Hematopoietic multipotent progenitor cell treated with erythropoietin and hydrocortisone succinate and interleukin-3 and kit ligand, for 8 days (in vitro differentiated cells): Measurements from ENCODE around the gene REC8.

ENCODE experiments used
- DNase-seq: peaks from one replicate; pipeline ENCODE4 v3.0.0-alpha.2; 2015

Gene REC8

DNA sequence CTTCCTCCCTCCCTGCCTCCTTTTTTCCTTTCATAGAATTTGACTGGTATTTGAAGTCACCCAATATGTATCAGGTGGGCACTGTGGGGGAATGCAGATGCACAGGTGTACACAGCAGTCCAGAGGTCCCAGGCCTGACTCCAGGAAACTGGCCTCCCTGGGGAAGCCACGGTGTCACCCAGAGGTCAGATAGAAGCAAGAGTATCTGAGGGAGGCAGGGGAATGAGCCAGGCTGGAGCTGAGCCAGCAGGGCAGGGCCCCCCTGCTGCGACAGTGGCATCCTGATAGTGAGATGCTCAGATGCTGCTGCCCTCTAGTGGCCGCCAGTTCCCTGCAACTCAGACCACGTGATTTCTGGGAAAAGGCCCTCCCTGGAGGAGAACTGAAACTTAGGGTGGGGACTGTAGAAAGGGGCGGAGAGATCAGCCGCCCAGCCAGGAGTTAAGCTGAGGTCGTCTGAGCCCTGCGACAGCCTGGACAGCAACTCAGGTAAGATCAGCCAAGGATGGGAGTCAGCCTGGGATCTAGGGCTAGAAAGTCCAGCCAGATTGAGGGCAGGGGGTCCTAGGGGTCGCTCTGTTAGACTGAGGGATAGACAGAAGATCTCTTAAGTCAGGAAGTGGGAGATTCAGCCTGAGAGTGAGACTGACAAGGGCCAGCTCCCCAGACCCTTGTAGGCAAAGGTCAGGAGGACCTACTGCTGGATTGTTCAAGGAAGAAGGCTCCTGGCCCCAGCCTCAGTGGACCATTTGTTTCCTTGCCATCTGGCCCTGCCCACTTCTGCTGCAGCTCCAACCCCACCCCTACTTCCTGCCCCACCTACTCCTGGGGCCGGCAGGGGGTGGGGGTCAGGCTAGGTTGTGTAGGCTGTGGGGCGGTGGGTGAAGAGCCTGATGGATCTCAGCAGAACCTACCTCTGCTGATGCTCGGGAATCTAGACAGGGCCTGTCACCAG is 10.8 kb upstream of the REC8 start, which contains the start of gene IRF9:
Gene IRF9, plus strand, starts transcription at position 416 of the 955 bp plus-strand sequence. CDS start 880 bp downstream, outside the sequence.
- peak; percentile 98 for DNase-seq

DNA sequence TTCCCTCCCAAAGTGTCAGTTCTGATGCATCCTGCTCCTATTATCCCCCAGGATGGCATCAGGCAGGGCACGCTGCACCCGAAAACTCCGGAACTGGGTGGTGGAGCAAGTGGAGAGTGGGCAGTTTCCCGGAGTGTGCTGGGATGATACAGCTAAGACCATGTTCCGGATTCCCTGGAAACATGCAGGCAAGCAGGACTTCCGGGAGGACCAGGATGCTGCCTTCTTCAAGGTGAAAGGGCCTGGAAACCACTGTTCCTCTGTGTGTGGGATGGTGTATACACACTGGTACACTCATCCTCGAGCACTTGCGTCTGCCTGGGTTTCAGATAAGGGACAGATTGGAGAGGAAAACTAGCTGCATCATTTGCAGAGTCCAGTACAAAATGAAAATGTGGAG is 9.8 kb upstream of the REC8 start:
- no peak for DNase-seq

- DNase-seq = no peak
Measured at GRCh38 chr14:24164518-24164991, 7.3 kb upstream of the REC8 start.

DNA sequence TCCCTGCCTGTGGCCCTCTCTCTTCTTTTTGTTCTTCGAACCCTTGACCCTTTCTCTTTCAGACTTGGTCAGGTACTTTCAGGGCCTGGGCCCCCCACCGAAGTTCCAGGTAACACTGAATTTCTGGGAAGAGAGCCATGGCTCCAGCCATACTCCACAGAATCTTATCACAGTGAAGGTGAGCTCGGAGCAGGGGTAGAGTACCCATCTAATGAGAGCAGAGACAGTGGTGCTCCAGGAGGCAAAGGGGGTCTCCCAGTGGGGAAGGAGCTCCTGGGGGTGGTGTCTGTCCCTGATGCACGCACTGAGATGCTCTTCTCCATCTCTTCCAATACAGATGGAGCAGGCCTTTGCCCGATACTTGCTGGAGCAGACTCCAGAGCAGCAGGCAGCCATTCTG is 6.1 kb upstream of the REC8 start:
- no peak for DNase-seq

GRCh38 chr14:24167469-24168114 is 4.3 kb upstream of the REC8 start:
- DNase-seq = no peak

- DNase-seq = peak; percentile 36
Measured at GRCh38 chr14:24172261-24172860, 481 bp downstream of the REC8 start.

DNA sequence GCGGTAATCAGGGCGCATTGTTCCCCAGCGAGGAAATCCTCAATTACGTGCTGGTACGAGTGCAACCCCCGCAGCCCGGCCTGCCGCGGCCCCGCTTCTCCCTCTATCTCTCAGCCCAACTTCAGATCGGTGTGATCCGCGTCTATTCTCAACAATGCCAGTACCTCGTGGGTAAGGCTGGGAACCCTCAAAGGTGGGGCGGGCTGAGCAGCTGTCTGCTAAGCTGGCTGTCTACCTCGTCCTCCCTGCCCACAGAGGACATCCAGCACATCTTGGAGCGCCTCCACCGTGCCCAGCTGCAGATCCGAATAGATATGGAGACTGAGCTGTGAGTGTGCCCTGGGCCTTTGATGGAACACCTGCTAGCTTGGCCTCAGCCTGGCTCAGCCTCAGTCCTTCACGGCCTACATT is 996 bp downstream of the REC8 start:
- DNase-seq = no peak

DNA sequence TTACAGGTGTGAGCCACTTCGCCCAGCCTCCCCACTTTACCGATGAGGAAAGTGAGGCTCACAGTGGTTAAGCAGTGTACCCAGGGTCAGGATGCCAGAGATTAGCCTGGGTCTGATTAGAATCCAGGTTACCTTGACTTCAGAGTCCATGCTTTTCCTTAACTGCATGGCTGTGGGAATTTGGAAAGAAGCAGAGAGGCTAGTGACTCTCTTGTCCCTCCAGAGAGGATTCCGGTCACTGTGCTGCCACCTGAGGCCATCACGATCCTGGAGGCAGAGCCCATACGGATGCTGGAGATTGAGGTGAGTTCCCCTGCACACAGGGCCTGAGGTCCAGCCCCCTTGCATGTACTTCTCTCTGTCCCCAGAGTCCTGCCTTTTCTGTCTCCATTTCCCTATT is 4.7 kb downstream of the REC8 start:
- DNase-seq = no peak

DNA sequence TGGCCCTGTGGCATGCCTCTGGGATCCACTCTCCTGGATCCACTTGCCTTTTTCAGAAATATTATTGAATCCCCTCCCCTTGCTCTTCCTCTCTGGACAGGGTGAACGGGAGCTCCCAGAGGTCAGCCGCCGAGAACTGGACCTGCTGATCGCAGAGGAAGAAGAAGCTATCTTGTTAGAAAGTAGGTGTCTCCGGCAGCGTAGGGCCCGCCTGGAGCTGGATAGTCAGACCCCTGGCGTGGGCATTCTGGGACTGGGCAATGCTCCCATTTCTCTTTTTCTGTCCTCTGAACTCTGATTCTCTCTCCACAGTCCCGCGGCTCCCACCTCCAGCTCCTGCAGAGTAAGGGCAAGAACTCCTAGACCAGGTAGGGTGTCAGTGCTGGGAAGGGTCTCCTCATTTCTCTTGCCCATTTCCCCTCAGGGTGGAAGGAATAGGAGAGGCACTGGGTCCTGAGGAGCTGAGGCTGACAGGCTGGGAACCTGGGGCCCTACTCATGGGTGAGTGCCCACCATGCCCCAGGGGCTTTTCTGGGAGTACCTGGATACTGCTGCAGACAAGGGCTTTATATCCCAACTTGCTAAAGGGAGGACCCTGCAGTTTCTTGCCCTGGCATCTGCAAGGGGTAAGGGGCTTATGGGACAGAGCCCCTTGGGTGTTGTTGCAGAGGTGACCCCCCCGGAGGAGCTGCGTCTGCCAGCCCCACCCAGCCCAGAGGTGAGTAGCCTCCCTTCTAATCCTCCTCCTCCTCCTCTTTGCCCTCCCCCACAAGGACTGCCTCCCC is 5.4 kb downstream of the REC8 start:
- DNase-seq = no peak

DNA sequence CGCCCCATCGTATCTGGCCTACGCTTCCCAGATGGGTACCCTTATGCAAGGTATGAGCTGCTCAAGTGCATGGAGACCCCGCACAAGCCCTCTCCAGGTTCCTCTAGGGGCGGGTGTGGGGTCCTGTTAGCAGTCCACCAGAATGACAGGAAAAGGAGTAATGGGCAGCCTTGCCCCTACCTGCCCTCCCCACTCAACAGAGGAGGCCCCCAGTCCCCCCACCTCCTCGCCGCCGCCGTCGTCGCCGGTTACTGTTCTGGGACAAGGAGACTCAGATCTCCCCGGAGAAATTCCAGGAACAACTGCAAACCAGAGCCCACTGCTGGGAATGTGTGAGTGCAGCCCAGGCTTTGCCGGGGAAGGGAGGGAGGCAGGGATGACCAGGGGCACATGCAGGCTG is 6.0 kb downstream of the REC8 start:
- no peak for DNase-seq

DNA sequence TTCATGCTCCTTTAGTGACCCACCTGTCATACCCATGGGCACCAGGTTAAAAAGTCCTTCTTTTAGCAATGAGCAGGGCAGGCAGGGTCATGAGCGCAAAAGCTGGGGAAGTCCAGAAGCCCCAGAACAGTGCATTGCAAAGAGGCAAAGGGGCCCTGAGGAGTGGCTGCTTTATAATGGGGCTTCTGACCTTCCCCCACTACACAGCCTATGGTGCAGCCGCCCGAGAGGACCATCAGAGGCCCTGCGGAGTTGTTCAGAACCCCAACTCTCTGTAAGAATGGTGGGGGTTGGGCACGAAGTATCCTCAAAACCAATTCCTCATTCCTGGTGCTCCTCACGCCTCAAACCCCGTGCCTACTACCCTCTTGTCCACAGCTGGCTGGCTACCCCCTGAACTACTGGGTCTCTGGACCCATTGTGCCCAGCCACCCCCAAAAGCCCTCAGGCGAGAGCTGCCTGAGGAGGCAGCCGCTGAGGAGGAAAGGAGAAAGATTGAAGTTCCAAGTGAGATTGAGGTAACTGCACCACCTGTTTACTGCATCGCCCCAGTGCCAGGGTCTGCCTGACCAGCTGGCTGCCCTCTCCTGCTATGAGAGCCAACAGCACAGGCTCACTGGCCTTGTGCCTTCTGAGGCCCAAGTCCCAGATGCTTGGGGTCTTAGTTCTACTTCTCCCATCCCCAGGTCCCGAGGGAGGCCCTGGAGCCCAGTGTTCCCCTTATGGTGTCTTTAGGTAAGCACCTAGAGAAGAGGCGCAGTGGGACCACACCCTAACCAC is 6.7 kb downstream of the REC8 start:
- no peak for DNase-seq

DNA sequence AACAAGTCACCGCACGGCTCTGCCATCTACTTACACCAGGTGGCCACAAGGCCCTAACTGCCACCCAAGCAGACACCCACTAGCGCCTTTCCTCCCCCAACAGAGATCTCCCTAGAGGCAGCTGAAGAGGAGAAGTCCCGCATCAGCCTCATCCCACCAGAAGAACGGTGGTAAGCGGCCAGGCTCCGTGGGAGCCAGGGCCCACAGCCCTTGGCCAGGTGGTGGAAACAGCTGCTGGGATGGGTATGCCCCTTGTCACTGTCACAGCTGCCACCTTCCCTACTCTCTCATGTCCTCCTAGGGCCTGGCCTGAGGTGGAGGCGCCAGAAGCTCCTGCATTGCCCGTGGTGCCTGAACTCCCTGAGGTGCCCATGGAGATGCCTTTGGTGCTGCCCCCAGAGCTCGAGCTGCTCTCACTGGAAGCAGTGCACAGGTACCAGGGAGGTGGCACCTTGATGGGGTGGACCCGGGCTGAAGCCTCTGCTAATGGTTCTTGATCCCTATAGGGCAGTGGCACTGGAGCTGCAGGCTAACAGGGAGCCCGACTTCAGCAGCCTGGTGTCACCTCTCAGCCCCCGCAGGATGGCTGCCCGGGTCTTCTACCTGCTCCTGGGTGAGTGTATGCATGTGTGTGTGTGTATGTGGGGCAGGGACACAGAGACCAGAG is 7.5 kb downstream of the REC8 start:
- no peak for DNase-seq

- no peak for DNase-seq
Measured at GRCh38 chr14:24179961-24180796, 8.3 kb downstream of the REC8 start.

- DNase-seq = no peak
Measured at GRCh38 chr14:24181371-24182077, 9.6 kb downstream of the REC8 start.

- DNase-seq = no peak
Measured at GRCh38 chr14:24182110-24182882, 10.4 kb downstream of the REC8 start.

- DNase-seq = no peak
Measured at GRCh38 chr14:24183014-24183481, 11.2 kb downstream of the REC8 start.

- no peak for DNase-seq
Measured at GRCh38 chr14:24184104-24184970, 12.5 kb downstream of the REC8 start.

GRCh38 chr14:24185026-24185425 is 13.1 kb downstream of the REC8 start:
- DNase-seq = no peak
